SK-N-SH (cell line): ENCODE measurements around the gene TOMT. TPM values are rescaled to one million over a fixed set of nuclear protein-coding genes. Genes with fewer than 3 reads are reported as not detected.

Source experiments
- CTCF ChIA-PET: fragments of 300-600, 350-600 bp; formaldehyde crosslinking; extraction: SDS; loops from one replicate; lab custom pipeline; 2021; lab: Yijun Ruan, JAX
- POLR2A ChIA-PET: fragments of 350-600 bp; sonication (Branson Sonifier 250); formaldehyde crosslinking; extraction: SDS; loops from one replicate; lab custom pipeline; 2020; ENCODE audit warnings: antibody characterized with exemption, inconsistent platforms; lab: Yijun Ruan, JAX
- DNase-seq: peaks from one replicate; pipeline ENCODE4 v3.0.0; 2012
- H2AFZ ChIP-seq: fragments of 200-600 bp; sonication (generic); 2 replicates; pipeline ENCODE4 v1.8.1; 2016; ENCODE audit warnings: antibody characterized with exemption, mild to moderate bottlenecking, low read depth
- H3F3A ChIP-seq: fragments of 200-600 bp; sonication (generic); replicated peaks from 2 replicates; pipeline ENCODE3; 2016; ENCODE audit warnings: antibody characterized with exemption, mild to moderate bottlenecking; ENCODE audit not compliant: insufficient read depth
- H3K27ac ChIP-seq, 2 experiments: fragments of 200-500 bp in 1 of 2; fragments of 200-600 bp in 1 of 2; sonication (Bioruptor generic) in 1 of 2; sonication (generic), shearing (Covaris generic) in 1 of 2; 2 replicates each; pipeline versions ENCODE4 v1.5.1 to v1.6.1; 2014 to 2016; ENCODE audit warnings: low read depth in 2 of 2, inconsistent platforms in 1 of 2, low read length in 1 of 2, mild to moderate bottlenecking in 1 of 2, mixed read lengths in 1 of 2
- H3K27me3 ChIP-seq: fragments of 200-600 bp; sonication (generic), shearing (Covaris generic); 2 replicates; pipeline ENCODE4 v1.6.1; 2016; ENCODE audit warnings: mixed run types; ENCODE audit not compliant: insufficient read depth
- H3K36me3 ChIP-seq, 2 experiments: fragments of 200-500 bp in 1 of 2; fragments of 200-600 bp in 1 of 2; sonication (Bioruptor generic) in 1 of 2; sonication (generic) in 1 of 2; replicated peaks in 1 of 2; 2 replicates each; pipeline versions ENCODE3 to v1.5.1; 2014 to 2016; ENCODE audit warnings: low read length in 1 of 2, mild to moderate bottlenecking in 1 of 2; ENCODE audit not compliant: insufficient read depth in 2 of 2, control insufficient read depth in 1 of 2
- H3K4me1 ChIP-seq, 2 experiments: fragments of 200-500 bp in 1 of 2; fragments of 200-600 bp in 1 of 2; sonication (Bioruptor generic) in 1 of 2; sonication (generic), shearing (Covaris generic) in 1 of 2; 2 replicates each; pipeline versions ENCODE4 v1.5.1 to v1.6.1; 2014 to 2016; ENCODE audit warnings: low read depth in 1 of 2, low read length in 1 of 2, mixed run types in 1 of 2; ENCODE audit not compliant: insufficient read depth in 2 of 2, control insufficient read depth in 1 of 2
- H3K4me2 ChIP-seq: fragments of 200-600 bp; sonication (generic), shearing (Covaris generic); 2 replicates; pipeline ENCODE4 v1.6.1; 2017; ENCODE audit warnings: mixed run types
- H3K4me3 ChIP-seq, 2 experiments: fragments of 200-500 bp in 1 of 2; fragments of 200-600 bp in 1 of 2; sonication (Bioruptor generic) in 1 of 2; sonication (generic), shearing (Covaris generic) in 1 of 2; 2 replicates each; pipeline versions ENCODE4 v1.5.1 to v1.8.1; 2014 to 2016; ENCODE audit warnings: low read depth in 2 of 2, inconsistent platforms in 1 of 2, low read length in 1 of 2, mild to moderate bottlenecking in 1 of 2, mixed read lengths in 1 of 2, moderate library complexity in 1 of 2
- H3K79me2 ChIP-seq: fragments of 200-600 bp; sonication (generic); 2 replicates; pipeline ENCODE4 v1.8.1; 2017; ENCODE audit warnings: mild to moderate bottlenecking; ENCODE audit not compliant: insufficient read depth
- H3K9ac ChIP-seq: fragments of 200-600 bp; sonication (generic); 2 replicates; pipeline ENCODE4 v1.6.1; 2017; ENCODE audit warnings: mixed run types
- H3K9me2 ChIP-seq: fragments of 200-600 bp; sonication (generic); 2 replicates; pipeline ENCODE4 v1.6.1; 2017; ENCODE audit warnings: mixed run types
- H3K9me3 ChIP-seq: fragments of 200-600 bp; sonication (generic); 2 replicates; pipeline ENCODE4 v1.6.1; 2017; ENCODE audit warnings: mixed run types, mild to moderate bottlenecking, moderate library complexity
- H4K20me1 ChIP-seq: fragments of 200-600 bp; sonication (generic); 2 replicates; pipeline ENCODE4 v1.6.1; 2017; ENCODE audit warnings: mild to moderate bottlenecking, mixed run types; ENCODE audit not compliant: insufficient read depth
- ELF1 ChIP-seq: IDR thresholded peaks from 2 replicates; pipeline ENCODE4 v1.4.0; 2012
- EP300 ChIP-seq, 2 experiments: IDR thresholded peaks; 2 replicates each; pipeline versions ENCODE4 v1.4.0 to v1.6.1; 2012; ENCODE audit warnings: borderline replicate concordance in 1 of 2, low read depth in 1 of 2, low read length in 1 of 2
- FOXJ3 ChIP-seq: sonication (generic); formaldehyde crosslinking; IDR thresholded peaks from 2 replicates; pipeline ENCODE4 v1.5.1; 2020; ENCODE audit warnings: mild to moderate bottlenecking, missing genetic modification reagents
- FOXM1 ChIP-seq: IDR thresholded peaks from 2 replicates; pipeline ENCODE4 v1.4.0; 2012; ENCODE audit warnings: low read depth, mild to moderate bottlenecking
- GABPA ChIP-seq: IDR thresholded peaks from 2 replicates; pipeline ENCODE4 v1.4.0; 2012; ENCODE audit warnings: low read depth, mild to moderate bottlenecking
- GATA2 ChIP-seq: sonication (generic); formaldehyde crosslinking; IDR thresholded peaks from 2 replicates; pipeline ENCODE4 v1.5.0; 2020; ENCODE audit warnings: mild to moderate bottlenecking, missing genetic modification reagents
- JUND ChIP-seq: IDR thresholded peaks from 2 replicates; pipeline ENCODE4 v1.4.0; 2012
- MXI1 ChIP-seq: IDR thresholded peaks from 2 replicates; pipeline ENCODE4 v1.6.1; 2012; ENCODE audit warnings: mild to moderate bottlenecking, low read depth, low read length, improper control_type of control experiment
- NFIC ChIP-seq: IDR thresholded peaks from 2 replicates; pipeline ENCODE4 v1.4.0; 2012; ENCODE audit warnings: borderline replicate concordance
- NRF1 ChIP-seq: IDR thresholded peaks from 2 replicates; pipeline ENCODE4 v1.6.1; 2012; ENCODE audit warnings: low read depth, mild to moderate bottlenecking, low read length
- PBX3 ChIP-seq: IDR thresholded peaks from 2 replicates; pipeline ENCODE4; 2012
- POLR2AphosphoS5 ChIP-seq: IDR thresholded peaks from 2 replicates; pipeline ENCODE4 v1.6.1; 2012; ENCODE audit warnings: low read depth, low read length
- RAD21 ChIP-seq: IDR thresholded peaks from 2 replicates; pipeline ENCODE4 v1.6.1; 2012; ENCODE audit warnings: mild to moderate bottlenecking, low read length
- RXRA ChIP-seq: IDR thresholded peaks from 2 replicates; pipeline ENCODE4 v1.4.0; 2012; ENCODE audit warnings: low read depth, mild to moderate bottlenecking, borderline replicate concordance
- SIN3A ChIP-seq: IDR thresholded peaks from 2 replicates; pipeline ENCODE4 v1.6.1; 2012; ENCODE audit warnings: low read depth, mild to moderate bottlenecking, low read length, moderate library complexity, borderline replicate concordance
- TAF1 ChIP-seq: IDR thresholded peaks from 2 replicates; pipeline ENCODE4 v1.6.1; 2012; ENCODE audit warnings: low read depth, mild to moderate bottlenecking, low read length, moderate library complexity, borderline replicate concordance
- TCF12 ChIP-seq: IDR thresholded peaks from 2 replicates; pipeline ENCODE4 v1.4.0; 2012
- TEAD4 ChIP-seq: IDR thresholded peaks from 2 replicates; pipeline ENCODE4 v1.4.0; 2012; ENCODE audit warnings: mild to moderate bottlenecking, borderline replicate concordance; ENCODE audit not compliant: insufficient read depth
- USF1 ChIP-seq: IDR thresholded peaks from 2 replicates; pipeline ENCODE4 v1.4.0; 2012; ENCODE audit warnings: low read depth, borderline replicate concordance
- YY1 ChIP-seq: IDR thresholded peaks from 2 replicates; pipeline ENCODE4 v1.4.0; 2012; ENCODE audit warnings: low read depth, mild to moderate bottlenecking
- ZBTB33 ChIP-seq: IDR thresholded peaks from 2 replicates; pipeline ENCODE4 v1.4.0; 2012; ENCODE audit warnings: low read depth, borderline replicate concordance
- WGBS: methylation state at CpG from one replicate; pipeline ENCODE4 v1.1.6; 2017; ENCODE audit warnings: low lambda C conversion rate; 5-methylcytosine and 5-hydroxymethylcytosine counted together
- polyA plus RNA-seq, 3 experiments: library from polyadenylated mRNA; depleted of rRNA; stranded (reverse); fragments of >200 nt; gene quantifications; 2 replicates each; pipeline ENCODE4 v1.2.3, GENCODE V29; 2012

Gene TOMT
- polyA plus RNA-seq, 1 of the 3 experiments (the other 2 are of a cell fraction): not detected

GRCh38 chr11:72154816-72155215, 49.1 kb downstream of the TOMT start:
- H3K4me3 ChIP-seq: no peak overlapping the region
- no peaks in the 10 kb centered on the region for H3K4me1 ChIP-seq
- WGBS: 48% methylated on average over 3 of the region's 3 CpGs
- H3K27me3 ChIP-seq: peaks cover 11% of the 10 kb centered on the region; the same call in 1 of the 2 replicates
- TF ChIP-seq GABPA (no peak), TAF1 (no peak), ELF1 (no peak), PBX3 (no peak), TEAD4 (no peak), RXRA (no peak), FOXM1 (no peak), FOXJ3 (CRISPR knock-in tag) (no peak), NFIC (no peak), ZBTB33 (no peak), NRF1 (no peak), SIN3A (no peak), TCF12 (no peak), JUND (no peak), YY1 (no peak), MXI1 (no peak)
- no peak overlapping the region for H3K9ac ChIP-seq
- no peaks in the 10 kb centered on the region for H3K9me3 ChIP-seq
- ChIA-PET POLR2A (no interaction called here), CTCF (interaction anchor here (1.4 to 3.4 kb wide), 3 partner anchors 10 to 129 kb away, joined by 3 to 25 read pairs (median 8); no protein-coding TSS in a partner anchor)
- H3K79me2 ChIP-seq: no peaks in the 10 kb centered on the region
- no peaks in the 10 kb centered on the region for H3K36me3 ChIP-seq
- H2AFZ ChIP-seq: no peak overlapping the region
- H3F3A ChIP-seq: no peaks in the 10 kb centered on the region
- no peak overlapping the region for H3K27ac ChIP-seq
- no peaks in the 10 kb centered on the region for H3K9me2 ChIP-seq
- DNase-seq: no peak
- H3K4me2 ChIP-seq: no peak overlapping the region
- no peaks in the 10 kb centered on the region for H4K20me1 ChIP-seq

GRCh38 chr11:72155751-72156150, 50.0 kb downstream of the TOMT start:
- Histone ChIP-seq H3F3A (no peaks in the 10 kb centered on the region), H4K20me1 (no peaks in the 10 kb centered on the region), H3K4me1 (no peaks in the 10 kb centered on the region), H3K79me2 (no peaks in the 10 kb centered on the region), H3K9ac (no peak overlapping the region), H3K27ac (no peak overlapping the region), H3K4me3 (no peak overlapping the region), H3K9me3 (no peaks in the 10 kb centered on the region), H3K9me2 (no peaks in the 10 kb centered on the region), H3K27me3 (peaks cover 12% of the 10 kb centered on the region; the same call in 1 of the 2 replicates), H3K4me2 (no peak overlapping the region), H3K36me3 (no peaks in the 10 kb centered on the region), H2AFZ (no peak overlapping the region)
- ChIA-PET CTCF (interaction anchor here (2.1 to 5.9 kb wide), 2 partner anchors 12 to 28 kb away, joined by 8 to 30 read pairs; no protein-coding TSS in a partner anchor), POLR2A (no interaction called here)
- no peak for DNase-seq
- 60% methylated on average over 4 of the region's 4 CpGs for WGBS
- TF ChIP-seq GATA2: no peak
- no peak for TF ChIP-seq EP300 (IDR thresholded peaks at IDR 0.05; ENCODE audit: borderline replicate concordance in 1 of 2, low read depth in 1 of 2, low read length in 1 of 2)
- no peak for TF ChIP-seq POLR2AphosphoS5
- no peak for TF ChIP-seq MXI1
- no peak for TF ChIP-seq ZBTB33
- TF ChIP-seq TEAD4: no peak
- TF ChIP-seq FOXJ3 (CRISPR knock-in tag): no peak
- no peak for TF ChIP-seq RXRA
- TF ChIP-seq RAD21: no peak
- TF ChIP-seq NFIC: no peak
- no peak for TF ChIP-seq GABPA
- no peak for TF ChIP-seq USF1
